K562 (cell line): Measurements from ENCODE around the gene HDAC3. TPM values are rescaled to one million over a fixed set of nuclear protein-coding genes. Genes with fewer than 3 reads are reported as not detected.

Experiments used
- BRF2 ChIP-seq: IDR thresholded peaks from 3 replicates; pipeline ENCODE4 v1.6.1; 2011; ENCODE audit warnings: borderline replicate concordance, mild to moderate bottlenecking; ENCODE audit not compliant: insufficient read length, insufficient read depth
- CBFB ChIP-seq: sonication (generic); formaldehyde crosslinking; IDR thresholded peaks from 2 replicates; pipeline ENCODE4 v1.4.0; 2020; ENCODE audit warnings: mild to moderate bottlenecking, missing genetic modification reagents
- CBX5 ChIP-seq: IDR thresholded peaks from 2 replicates; pipeline ENCODE4 v1.6.1; 2014; ENCODE audit warnings: low read depth, borderline replicate concordance
- CEBPB ChIP-seq: fragments of 450-650 bp; IDR thresholded peaks from 2 replicates; pipeline ENCODE4 v1.6.1; 2016; ENCODE audit warnings: missing genetic modification characterization, missing compliant biosample characterization
- CREB3L1 ChIP-seq: fragments of 450-650 bp; IDR thresholded peaks from 2 replicates; pipeline ENCODE4 v1.6.1; 2014; ENCODE audit warnings: low read depth, mild to moderate bottlenecking, moderate library complexity, borderline replicate concordance
- E2F5 ChIP-seq: sonication (generic); formaldehyde crosslinking; IDR thresholded peaks from 2 replicates; pipeline ENCODE4 v1.8.0; 2022; ENCODE audit warnings: mild to moderate bottlenecking, missing genetic modification reagents
- GTF2B ChIP-seq: IDR thresholded peaks from 2 replicates; pipeline ENCODE4 v1.6.1; 2011; ENCODE audit not compliant: insufficient read length; ENCODE audit errors: extremely low read depth
- MIER1 ChIP-seq: fragments of 450-650 bp; IDR thresholded peaks from 2 replicates; pipeline ENCODE4 v1.6.1; 2016; ENCODE audit warnings: antibody characterized with exemption, mild to moderate bottlenecking, low read depth
- PHB ChIP-seq: fragments of 250-450 bp; sonication (Bioruptor Pico); IDR thresholded peaks from 2 replicates; pipeline ENCODE4 v1.5.0; 2021
- RBM22 ChIP-seq: fragments of 200-400 bp; formaldehyde crosslinking; IDR thresholded peaks from 2 replicates; pipeline ENCODE4 v1.6.1; 2018; ENCODE audit warnings: low read length, low read depth; ENCODE audit not compliant: poor library complexity, severe bottlenecking
- SMARCB1 ChIP-seq: IDR thresholded peaks from 2 replicates; pipeline ENCODE4 v1.6.1; 2011; ENCODE audit warnings: improper control_type of control experiment, low read depth; ENCODE audit not compliant: insufficient read length
- SREBF2 ChIP-seq: sonication (generic); formaldehyde crosslinking; IDR thresholded peaks from 2 replicates; pipeline ENCODE4 v1.4.0; 2020; ENCODE audit warnings: mild to moderate bottlenecking, missing genetic modification reagents
- TAF15 ChIP-seq: fragments of 200-400 bp; formaldehyde crosslinking; IDR thresholded peaks from 2 replicates; pipeline ENCODE4 v1.6.1; 2017; ENCODE audit warnings: mild to moderate bottlenecking, low read depth, low read length, moderate library complexity
- TARDBP ChIP-seq: fragments of 450-650 bp; IDR thresholded peaks from 2 replicates; pipeline ENCODE4 v1.6.1; 2016
- U2AF1 ChIP-seq: fragments of 200-400 bp; formaldehyde crosslinking; optimal IDR thresholded peaks from 2 replicates; pipeline ENCODE3; 2017; ENCODE audit warnings: mild to moderate bottlenecking, low read depth, low read length, moderate library complexity
- ZBTB12 ChIP-seq: fragments of 250-450 bp; sonication (Bioruptor Pico); IDR thresholded peaks from 2 replicates; pipeline ENCODE4 v1.4.0; 2020
- ZBTB34 ChIP-seq: fragments of 250-450 bp; sonication (Bioruptor Pico); IDR thresholded peaks from 2 replicates; pipeline ENCODE4 v1.8.0; 2021; ENCODE audit warnings: mild to moderate bottlenecking, moderate library complexity
- ZC3H4 ChIP-seq: sonication (generic); formaldehyde crosslinking; IDR thresholded peaks from 2 replicates; pipeline ENCODE4 v1.9.0; 2021; ENCODE audit warnings: missing genetic modification reagents, borderline replicate concordance
- ZEB2 ChIP-seq: fragments of 450-650 bp; IDR thresholded peaks from 2 replicates; pipeline ENCODE4 v1.6.1; 2016
- ZNF23 ChIP-seq: fragments of 250-450 bp; sonication (Bioruptor Pico); IDR thresholded peaks from 2 replicates; pipeline ENCODE4 v1.4.0; 2020; ENCODE audit warnings: mild to moderate bottlenecking
- ZNF449 ChIP-seq: fragments of 250-450 bp; sonication (Bioruptor Pico); IDR thresholded peaks from 2 replicates; pipeline ENCODE4 v1.8.0; 2022; ENCODE audit warnings: moderate library complexity, mild to moderate bottlenecking, inconsistent platforms
- polyA plus RNA-seq, 8 experiments: library from polyadenylated mRNA; depleted of rRNA in 4 of 8; stranded (reverse) in 5 of 8; unstranded in 3 of 8; fragments of >200 nt; fragmentation: Nextera tagmentation in 2 of 8; fragmentation: Illumina TruSeq in 1 of 8; extraction: Ambion mirVana in 2 of 8; extraction: Trizol in 1 of 8; gene quantifications; 2 replicates each; pipeline versions ENCODE4 v1.2.1 to v1.2.3, GENCODE V29; 2011 to 2014; ENCODE audit warnings: inconsistent platforms in 1 of 8, missing spikeins in 1 of 8
- total RNA-seq, 7 experiments: library from RNA; depleted of rRNA in 6 of 7; stranded (reverse); fragments of >200 nt in 6 of 7; fragmentation: Illumina TruSeq in 2 of 7; extraction: Trizol in 2 of 7; gene quantifications; 2 replicates each; pipeline versions ENCODE4 v1.2.1 to v1.2.3, GENCODE V29; 2011 to 2021; ENCODE audit warnings: low replicate concordance in 1 of 7

Gene HDAC3
- total and polyA plus RNA-seq, 9 of the 15 experiments (the other 6 are each of a cell fraction or from before 2014, with no cell fraction given) = 89.7 to 191 (median 119) TPM

- TF ChIP-seq ZNF449 (CRISPR knock-in tag) (no peak), CBFB (no peak), SMARCB1 (no peak), PHB (CRISPR knock-in tag) (no peak), ZBTB34 (CRISPR knock-in tag) (no peak), ZBTB12 (CRISPR knock-in tag) (no peak), BRF2 (no peak), CBX5 (no peak), MIER1 (peak; percentile 91), ZEB2 (no peak), ZC3H4 (CRISPR knock-in tag) (no peak), SREBF2 (CRISPR knock-in tag) (no peak), TARDBP (no peak), ZNF23 (CRISPR knock-in tag) (no peak), RBM22 (no peak), TAF15 (no peak), E2F5 (CRISPR knock-in tag) (no peak), CEBPB (tag) (no peak), U2AF1 (no peak), CREB3L1 (peak; percentile 14; the same call in 1 of the 2 replicates), GTF2B (no peak)
These were observed 1.2 kb upstream of the HDAC3 start (continued) for GRCh38 chr5:141637767-141638419.
